ENCODE measurements around the gene TBX2.

The TBX2 gene

GRCh38 chr17:61382796-61383688 is 16.6 kb upstream of the TBX2 start:
- no peak overlapping the region for H3K4me3 ChIP-seq (ENCODE audit: low read depth, low read length)
- TF ChIP-seq CTCF (IDR thresholded peaks at IDR 0.05; ENCODE audit: low read depth, low read length, missing control alignments): no peak
- in situ Hi-C loops (cut with HindIII; ENCODE audit: low sequenced_read_pairs): no loop called here
- DNase-seq (ENCODE audit: low read depth): no peak

- in situ Hi-C loops (cut with HindIII; ENCODE audit: low sequenced_read_pairs): no loop called here
- DNase-seq (ENCODE audit: low read depth): no peak
- no peak overlapping the region for H3K4me3 ChIP-seq (ENCODE audit: low read depth, low read length)
- TF ChIP-seq CTCF (IDR thresholded peaks at IDR 0.05; ENCODE audit: low read depth, low read length, missing control alignments): no peak
Observed at GRCh38 chr17:61383689-61384201, 15.9 kb upstream of the TBX2 start.

GRCh38 chr17:61384354-61384691 is 15.3 kb upstream of the TBX2 start:
- DNase-seq (ENCODE audit: low read depth): no peak
- in situ Hi-C loops (cut with HindIII; ENCODE audit: low sequenced_read_pairs): no loop called here
- H3K4me3 ChIP-seq (ENCODE audit: low read depth, low read length): no peak overlapping the region
- no peak for TF ChIP-seq CTCF (IDR thresholded peaks at IDR 0.05; ENCODE audit: low read depth, low read length, missing control alignments)

GRCh38 chr17:61384692-61385576 is 14.7 kb upstream of the TBX2 start:
- no peak for DNase-seq (ENCODE audit: low read depth)
- no peak overlapping the region for H3K4me3 ChIP-seq (ENCODE audit: low read depth, low read length)
- no peak for TF ChIP-seq CTCF (IDR thresholded peaks at IDR 0.05; ENCODE audit: low read depth, low read length, missing control alignments)
- in situ Hi-C loops (cut with HindIII; ENCODE audit: low sequenced_read_pairs): no loop called here

- in situ Hi-C loops (cut with HindIII; ENCODE audit: low sequenced_read_pairs): no loop called here
- TF ChIP-seq CTCF (IDR thresholded peaks at IDR 0.05; ENCODE audit: low read depth, low read length, missing control alignments): no peak
- DNase-seq (ENCODE audit: low read depth): no peak
- no peak overlapping the region for H3K4me3 ChIP-seq (ENCODE audit: low read depth, low read length)
Observed at GRCh38 chr17:61385577-61386236, 13.9 kb upstream of the TBX2 start.

GRCh38 chr17:61386251-61386650 is 13.4 kb upstream of the TBX2 start:
- no peak overlapping the region for H3K4me3 ChIP-seq (ENCODE audit: low read depth, low read length)
- no peak for DNase-seq (ENCODE audit: low read depth)
- in situ Hi-C loops (cut with HindIII; ENCODE audit: low sequenced_read_pairs): no loop called here
- TF ChIP-seq CTCF (IDR thresholded peaks at IDR 0.05; ENCODE audit: low read depth, low read length, missing control alignments): no peak

Data from astrocyte of the cerebellum (primary cell).